Measurements from ENCODE around the gene FAM81A. TPM values are rescaled to one million over a fixed set of nuclear protein-coding genes. Genes with fewer than 3 reads are reported as not detected.
"Not testable (repeated sequence)": the region's sequence is repeated elsewhere in the genome, so short reads cannot be mapped to it uniquely, and the experiment has no call there.

The FAM81A gene
- total RNA-seq, 4 donors from 2014 or later: 0.53 to 2.0 (median 0.83) TPM; not detected in 1

- Histone ChIP-seq H3K4me3 (no peak overlapping the region), H3K4me1 (no peaks in the 10 kb centered on the region), H3K36me3 (no peaks in the 10 kb centered on the region), H3K27me3 (no peaks in the 10 kb centered on the region), H3K27ac (no peak overlapping the region), H3K9me3 (no peaks in the 10 kb centered on the region)
- TF ChIP-seq POLR2A (IDR thresholded peaks at IDR 0.05): no peak
- TF ChIP-seq, protein P1, sequence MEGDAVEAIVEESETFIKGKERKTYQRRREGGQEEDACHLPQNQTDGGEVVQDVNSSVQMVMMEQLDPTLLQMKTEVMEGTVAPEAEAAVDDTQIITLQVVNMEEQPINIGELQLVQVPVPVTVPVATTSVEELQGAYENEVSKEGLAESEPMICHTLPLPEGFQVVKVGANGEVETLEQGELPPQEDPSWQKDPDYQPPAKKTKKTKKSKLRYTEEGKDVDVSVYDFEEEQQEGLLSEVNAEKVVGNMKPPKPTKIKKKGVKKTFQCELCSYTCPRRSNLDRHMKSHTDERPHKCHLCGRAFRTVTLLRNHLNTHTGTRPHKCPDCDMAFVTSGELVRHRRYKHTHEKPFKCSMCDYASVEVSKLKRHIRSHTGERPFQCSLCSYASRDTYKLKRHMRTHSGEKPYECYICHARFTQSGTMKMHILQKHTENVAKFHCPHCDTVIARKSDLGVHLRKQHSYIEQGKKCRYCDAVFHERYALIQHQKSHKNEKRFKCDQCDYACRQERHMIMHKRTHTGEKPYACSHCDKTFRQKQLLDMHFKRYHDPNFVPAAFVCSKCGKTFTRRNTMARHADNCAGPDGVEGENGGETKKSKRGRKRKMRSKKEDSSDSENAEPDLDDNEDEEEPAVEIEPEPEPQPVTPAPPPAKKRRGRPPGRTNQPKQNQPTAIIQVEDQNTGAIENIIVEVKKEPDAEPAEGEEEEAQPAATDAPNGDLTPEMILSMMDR (IDR thresholded peaks at IDR 0.05): no peak
- DNase-seq: no peak
Measured at GRCh38 chr15:59396679-59397078, 41.3 kb upstream of the FAM81A start.

- H3K4me1 ChIP-seq: no peaks in the 10 kb centered on the region
- TF ChIP-seq POLR2A (IDR thresholded peaks at IDR 0.05): no peak
- TF ChIP-seq, protein P1 (IDR thresholded peaks at IDR 0.05): no peak
- no peak for DNase-seq
- no peaks in the 10 kb centered on the region for H3K9me3 ChIP-seq
- H3K4me3 ChIP-seq: no peak overlapping the region
- H3K27ac ChIP-seq: peak overlapping the region in 1 of 4 donors; percentile 56
- H3K27me3 ChIP-seq: no peaks in the 10 kb centered on the region
- no peaks in the 10 kb centered on the region for H3K36me3 ChIP-seq
Measured at GRCh38 chr15:59398220-59398619, 39.8 kb upstream of the FAM81A start.

DNA sequence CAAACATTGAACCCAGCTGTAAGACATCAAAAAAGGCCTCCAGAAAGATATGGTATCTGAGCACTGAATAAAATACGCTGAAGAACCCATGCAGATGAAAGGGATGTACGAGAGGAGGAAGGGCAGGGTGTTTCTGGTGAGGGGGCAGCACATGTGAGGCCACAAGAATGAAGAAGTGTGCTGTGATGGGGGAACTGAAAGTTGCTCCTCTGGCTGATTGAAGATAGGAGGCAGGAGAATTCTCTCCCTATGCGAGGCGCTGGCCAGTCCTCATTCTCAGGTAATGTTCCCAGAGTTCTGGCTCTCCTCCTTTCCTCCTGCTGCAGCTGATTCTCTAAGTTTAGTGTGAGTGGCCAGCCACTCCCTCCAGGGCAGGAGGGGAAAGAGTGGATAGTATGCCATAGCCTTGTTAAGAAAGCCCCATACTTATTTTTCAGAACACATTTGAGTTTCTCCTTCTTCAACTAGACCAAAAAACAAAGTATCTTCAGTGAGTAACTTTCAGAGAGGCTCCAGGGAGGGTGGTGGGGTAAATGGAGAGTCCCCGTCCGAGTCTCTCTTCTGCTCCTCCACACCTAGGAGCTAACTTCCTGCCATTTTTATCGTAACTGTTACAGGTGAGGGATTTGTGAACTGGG is 38.4 kb upstream of the FAM81A start:
- H3K36me3 ChIP-seq: no peaks in the 10 kb centered on the region
- DNase-seq: peak in 2 of 3 donors; percentile 71 to 80
- H3K9me3 ChIP-seq: no peaks in the 10 kb centered on the region
- TF ChIP-seq POLR2A (IDR thresholded peaks at IDR 0.05): no peak
- TF ChIP-seq, protein P1 (IDR thresholded peaks at IDR 0.05): no peak
- no peak overlapping the region for H3K4me3 ChIP-seq
- H3K4me1 ChIP-seq: no peaks in the 10 kb centered on the region
- peak overlapping the region in 1 of 4 donors; percentile 56 for H3K27ac ChIP-seq
- H3K27me3 ChIP-seq: no peaks in the 10 kb centered on the region

DNA sequence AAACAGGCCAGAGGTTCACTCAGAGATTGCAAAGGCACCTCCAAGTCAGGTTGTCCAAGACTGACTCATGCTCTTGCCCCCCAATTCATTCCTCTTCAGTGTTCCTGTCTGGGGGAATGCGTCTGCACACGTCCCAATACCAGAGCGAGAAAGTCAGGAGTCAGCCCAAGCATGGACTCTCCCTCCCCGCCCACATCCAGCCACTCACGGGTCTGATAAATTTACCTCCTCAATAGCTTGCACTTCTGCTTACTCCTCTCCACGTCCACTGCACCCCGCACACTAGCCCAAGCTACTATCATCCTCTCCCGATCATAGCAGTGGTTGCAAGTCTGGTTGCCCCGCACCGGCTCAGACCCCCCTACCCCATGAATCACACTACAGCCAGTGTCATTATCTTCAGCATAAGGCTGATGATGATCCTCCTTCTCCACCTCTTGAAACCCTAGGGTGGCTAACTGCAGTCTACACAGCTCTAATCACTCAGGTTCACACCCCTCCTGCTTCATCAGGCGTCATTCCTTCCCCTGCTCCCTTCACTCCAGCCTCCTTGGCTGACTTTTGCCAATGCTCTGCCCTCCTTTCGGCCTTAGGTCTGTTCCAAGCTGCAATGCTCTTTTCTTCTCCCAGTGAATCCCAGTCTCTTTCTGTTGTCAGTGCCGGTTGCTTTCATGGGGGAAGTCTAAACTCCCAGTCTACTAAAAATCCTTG is 37.7 kb upstream of the FAM81A start:
- TF ChIP-seq POLR2A (IDR thresholded peaks at IDR 0.05): no peak
- TF ChIP-seq, protein P1 (IDR thresholded peaks at IDR 0.05): no peak
- H3K9me3 ChIP-seq: no peaks in the 10 kb centered on the region
- peak overlapping the region in 1 of 4 donors; percentile 56 for H3K27ac ChIP-seq
- H3K4me1 ChIP-seq: no peaks in the 10 kb centered on the region
- H3K27me3 ChIP-seq: no peaks in the 10 kb centered on the region
- peak in 1 of 3 donors; percentile 29 for DNase-seq
- no peak overlapping the region for H3K4me3 ChIP-seq
- H3K36me3 ChIP-seq: no peaks in the 10 kb centered on the region

GRCh38 chr15:59401051-59401823 is 36.7 kb upstream of the FAM81A start:
- not testable (repeated sequence) for H3K27me3 ChIP-seq, H3K4me3 ChIP-seq, H3K36me3 ChIP-seq, H3K9me3 ChIP-seq, H3K27ac ChIP-seq, DNase-seq, H3K4me1 ChIP-seq
